ENCODE measurements around the gene GPC6. TPM values are rescaled to one million over a fixed set of nuclear protein-coding genes. Genes with fewer than 3 reads are reported as not detected.

GPC6 gene
- total RNA-seq, 4 donors from 2014 or later = 13.7 to 21.7 (median 16.5) TPM

DNA sequence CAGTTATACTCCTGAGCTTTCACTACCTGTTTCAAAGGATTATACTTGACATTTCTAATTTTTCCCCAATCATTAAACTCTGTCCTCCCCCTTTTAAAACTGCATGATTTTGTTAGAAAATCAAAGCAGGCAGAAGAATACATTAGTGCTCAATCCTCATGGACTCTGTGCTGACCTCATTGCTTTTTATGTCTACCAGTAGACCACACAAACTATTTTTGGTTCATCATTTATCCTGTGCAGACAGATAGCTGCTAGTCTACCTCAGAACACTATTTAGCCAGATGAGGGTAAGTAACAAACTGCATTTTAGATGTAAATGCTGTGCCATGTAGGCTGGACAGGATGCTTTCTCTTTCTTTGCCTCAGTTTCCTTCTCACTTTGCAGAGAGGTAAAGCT, 1016.9 kb downstream of the GPC6 start:
- TF ChIP-seq POLR2A (IDR thresholded peaks at IDR 0.05) (no peak), EP300 (IDR thresholded peaks at IDR 0.05) (no peak), POLR2AphosphoS5 (IDR thresholded peaks at IDR 0.05) (no peak)
- TF ChIP-seq, protein P1, sequence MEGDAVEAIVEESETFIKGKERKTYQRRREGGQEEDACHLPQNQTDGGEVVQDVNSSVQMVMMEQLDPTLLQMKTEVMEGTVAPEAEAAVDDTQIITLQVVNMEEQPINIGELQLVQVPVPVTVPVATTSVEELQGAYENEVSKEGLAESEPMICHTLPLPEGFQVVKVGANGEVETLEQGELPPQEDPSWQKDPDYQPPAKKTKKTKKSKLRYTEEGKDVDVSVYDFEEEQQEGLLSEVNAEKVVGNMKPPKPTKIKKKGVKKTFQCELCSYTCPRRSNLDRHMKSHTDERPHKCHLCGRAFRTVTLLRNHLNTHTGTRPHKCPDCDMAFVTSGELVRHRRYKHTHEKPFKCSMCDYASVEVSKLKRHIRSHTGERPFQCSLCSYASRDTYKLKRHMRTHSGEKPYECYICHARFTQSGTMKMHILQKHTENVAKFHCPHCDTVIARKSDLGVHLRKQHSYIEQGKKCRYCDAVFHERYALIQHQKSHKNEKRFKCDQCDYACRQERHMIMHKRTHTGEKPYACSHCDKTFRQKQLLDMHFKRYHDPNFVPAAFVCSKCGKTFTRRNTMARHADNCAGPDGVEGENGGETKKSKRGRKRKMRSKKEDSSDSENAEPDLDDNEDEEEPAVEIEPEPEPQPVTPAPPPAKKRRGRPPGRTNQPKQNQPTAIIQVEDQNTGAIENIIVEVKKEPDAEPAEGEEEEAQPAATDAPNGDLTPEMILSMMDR (IDR thresholded peaks at IDR 0.05) = no peak
- Histone ChIP-seq H3K4me3 (no peak overlapping the region), H3K27ac (no peak overlapping the region), H3K4me1 (no peaks in the 10 kb centered on the region), H3K36me3 (no peaks in the 10 kb centered on the region), H3K27me3 (no peaks in the 10 kb centered on the region), H3K9me3 (peaks cover 0 to 8% (median 0%) of the 10 kb centered on the region in 3 donors)
- ATAC-seq = no peak

DNA sequence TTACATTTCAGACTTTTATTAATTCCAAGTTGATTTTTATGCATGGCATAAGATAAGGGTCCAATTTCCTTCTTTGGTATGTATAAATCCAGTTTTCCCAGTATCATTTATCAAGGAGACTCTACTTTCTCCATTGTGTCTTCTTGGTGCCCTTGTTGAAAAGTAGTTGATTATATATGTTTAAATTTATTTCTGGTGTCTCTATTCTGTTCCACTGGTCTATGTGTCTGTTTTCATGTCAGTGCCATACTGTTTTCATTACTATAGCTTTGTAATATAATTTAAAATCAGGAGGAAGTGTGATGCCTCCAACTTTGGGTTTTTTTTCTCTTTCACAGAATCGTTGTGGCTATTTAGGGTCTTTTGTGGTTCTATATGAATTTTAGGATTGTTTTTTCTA, 1019.9 kb downstream of the GPC6 start:
- ATAC-seq = no peak
- H3K9me3 ChIP-seq = peaks cover 0 to 8% (median 0%) of the 10 kb centered on the region in 3 donors
- WGBS, 2 donors (ENCODE audit: low coverage in 1 of 2) = 74 to 78% methylated on average over 1 of the region's 1 CpG
- no peaks in the 10 kb centered on the region for H3K36me3 ChIP-seq
- H3K27ac ChIP-seq = no peak overlapping the region
- H3K27me3 ChIP-seq = no peaks in the 10 kb centered on the region
- H3K4me3 ChIP-seq = no peak overlapping the region
- no peak for TF ChIP-seq POLR2AphosphoS5 (IDR thresholded peaks at IDR 0.05)
- TF ChIP-seq, protein P1 (IDR thresholded peaks at IDR 0.05) = no peak
- no peak for TF ChIP-seq POLR2A (IDR thresholded peaks at IDR 0.05)
- H3K4me1 ChIP-seq = no peaks in the 10 kb centered on the region

DNA sequence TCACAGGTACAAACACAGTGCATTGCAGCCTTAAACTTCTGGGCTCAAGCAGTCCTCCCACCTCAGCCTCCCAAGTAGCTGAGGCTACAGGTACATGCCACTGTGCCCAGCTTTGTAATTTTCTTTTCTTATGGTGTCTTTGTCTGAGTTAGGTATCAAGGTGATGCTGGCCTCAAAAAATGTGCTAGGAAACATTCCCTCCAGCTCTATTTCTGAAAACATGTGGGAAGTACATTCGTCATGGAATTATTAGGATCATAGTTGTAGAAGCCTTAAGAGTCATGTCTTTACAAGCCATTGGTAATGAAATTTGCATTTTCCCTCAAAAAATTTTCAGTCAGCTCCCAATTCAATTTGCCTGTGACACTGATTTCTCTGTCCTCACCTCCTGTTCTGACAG, 1021.3 kb downstream of the GPC6 start:
- no peaks in the 10 kb centered on the region for H3K36me3 ChIP-seq
- H3K4me3 ChIP-seq = no peak overlapping the region
- H3K9me3 ChIP-seq = peaks cover 0 to 8% (median 0%) of the 10 kb centered on the region in 3 donors
- ATAC-seq = no peak
- TF ChIP-seq EP300 (IDR thresholded peaks at IDR 0.05) (no peak), POLR2AphosphoS5 (IDR thresholded peaks at IDR 0.05) (no peak), POLR2A (IDR thresholded peaks at IDR 0.05) (no peak)
- TF ChIP-seq, protein P1 (IDR thresholded peaks at IDR 0.05) = no peak
- no peaks in the 10 kb centered on the region for H3K27me3 ChIP-seq
- 88 to 100% methylated on average over 1 of the region's 1 CpG for WGBS, 2 donors (ENCODE audit: low coverage in 1 of 2)
- H3K27ac ChIP-seq = no peak overlapping the region
- peaks cover 0 to 6% (median 0%) of the 10 kb centered on the region in 3 donors for H3K4me1 ChIP-seq

DNA sequence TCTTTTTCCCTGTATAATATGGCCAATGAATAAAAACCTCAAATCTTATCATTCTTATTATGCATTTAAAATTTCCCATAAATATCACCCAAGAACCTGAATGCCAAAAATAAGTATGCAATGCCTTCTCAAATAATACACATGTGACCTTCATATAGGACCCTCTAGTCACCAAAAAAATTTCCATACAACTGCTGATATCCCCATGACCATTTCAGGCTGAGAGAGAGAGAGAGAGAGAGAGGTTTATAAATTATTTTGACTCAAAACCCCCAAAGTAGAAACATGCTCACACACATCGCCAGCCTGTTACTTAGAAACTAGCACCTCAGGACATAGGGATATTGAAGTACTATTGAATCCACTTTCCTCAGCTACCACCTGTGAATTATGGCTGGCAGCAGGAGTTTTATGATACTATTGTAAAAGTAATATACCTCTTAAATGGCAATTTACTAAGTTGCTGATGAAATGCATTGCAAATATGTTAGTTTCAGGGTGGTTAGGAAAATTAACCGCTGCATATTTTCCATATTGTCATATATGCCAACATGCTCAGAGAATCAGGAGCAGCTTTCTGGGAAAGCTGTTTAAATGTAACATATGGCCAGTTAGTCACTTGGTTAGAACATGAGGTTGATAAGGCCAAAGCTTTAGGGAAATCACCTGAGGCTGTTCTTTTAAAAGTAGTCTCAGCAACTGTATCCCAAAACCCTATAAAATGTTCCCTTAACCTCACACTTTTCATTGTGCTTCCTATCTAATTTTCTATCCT, 1022.0 kb downstream of the GPC6 start:
- WGBS, 2 donors (ENCODE audit: low coverage in 1 of 2) = 90 to 94% methylated on average over 2 of the region's 2 CpGs
- H3K9me3 ChIP-seq = peaks cover 0 to 8% (median 0%) of the 10 kb centered on the region in 3 donors
- TF ChIP-seq POLR2AphosphoS5 (IDR thresholded peaks at IDR 0.05) (no peak), POLR2A (IDR thresholded peaks at IDR 0.05) (no peak), EP300 (IDR thresholded peaks at IDR 0.05) (no peak)
- TF ChIP-seq, protein P1 (IDR thresholded peaks at IDR 0.05) = no peak
- no peaks in the 10 kb centered on the region for H3K36me3 ChIP-seq
- H3K4me1 ChIP-seq = peaks cover 0 to 6% (median 0%) of the 10 kb centered on the region in 3 donors
- H3K27me3 ChIP-seq = no peaks in the 10 kb centered on the region
- H3K27ac ChIP-seq = no peak overlapping the region
- ATAC-seq = no peak
- H3K4me3 ChIP-seq = no peak overlapping the region

DNA sequence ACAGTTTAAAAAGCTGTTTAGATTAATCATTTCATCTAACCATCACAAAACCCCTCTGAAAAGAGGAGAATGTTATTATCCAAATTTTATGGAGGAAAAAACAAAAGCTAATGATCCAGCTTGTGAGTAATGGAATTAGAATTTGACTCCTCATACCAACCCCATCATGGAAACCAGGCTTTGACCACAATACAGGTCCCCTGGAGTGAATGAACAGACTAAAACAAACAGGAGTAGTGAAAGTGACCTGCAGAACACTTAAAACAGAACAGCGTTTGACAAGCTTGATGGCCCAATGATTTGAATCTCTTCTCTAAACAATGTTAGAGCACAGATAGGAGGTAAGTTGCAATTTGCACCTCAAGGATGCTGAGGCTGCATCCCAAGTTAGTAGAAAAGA, 1022.9 kb downstream of the GPC6 start:
- Histone ChIP-seq H3K4me3 (no peak overlapping the region), H3K4me1 (peaks cover 0 to 6% (median 0%) of the 10 kb centered on the region in 3 donors), H3K27me3 (no peaks in the 10 kb centered on the region), H3K36me3 (no peaks in the 10 kb centered on the region), H3K9me3 (peaks cover 0 to 8% (median 0%) of the 10 kb centered on the region in 3 donors), H3K27ac (no peak overlapping the region)
- TF ChIP-seq POLR2AphosphoS5 (IDR thresholded peaks at IDR 0.05) (no peak), EP300 (IDR thresholded peaks at IDR 0.05) (no peak), POLR2A (IDR thresholded peaks at IDR 0.05) (no peak)
- TF ChIP-seq, protein P1 (IDR thresholded peaks at IDR 0.05) = no peak
- WGBS, 2 donors (ENCODE audit: low coverage in 1 of 2) = 69 to 100% methylated on average over 1 of the region's 1 CpG
- ATAC-seq = no peak
